Endothelial cell of umbilical vein (primary cell): ENCODE data around the gene GMPPA. TPM values are rescaled to one million over a fixed set of nuclear protein-coding genes. Genes with fewer than 3 reads are reported as not detected.

ENCODE experiments used
- BruUV-seq: library from RNA; stranded (reverse); fragments of 400-500 nt; replicated peaks from 2 replicates; lab custom pipeline; 2021; lab: Mats Ljungman, UMichigan
- CTCF ChIA-PET: fragments of 300-600, 350-600 bp; sonication (Branson Sonifier 250); formaldehyde crosslinking; loops from one replicate; lab custom pipeline; 2021; ENCODE audit warnings: antibody characterized with exemption, inconsistent platforms; lab: Charles Lee
- POLR2A ChIA-PET: fragments of 300-600, 350-600 bp; sonication (Branson Sonifier 250); formaldehyde crosslinking; loops from one replicate; lab custom pipeline; 2021; ENCODE audit warnings: antibody characterized with exemption, inconsistent platforms; lab: Charles Lee
- DNase-seq: peaks from one replicate; pipeline ENCODE4 v3.0.0-alpha.2; 2011; ENCODE audit warnings: low read depth, low spot score
- FAIRE-seq: peaks from 2 replicates; lab custom pipeline; 2011; peaks lifted over from hg19 to GRCh38; lab: Jason Lieb, UNC
- H2AFZ ChIP-seq: 2 replicates; pipeline ENCODE4 v1.6.0; 2012; ENCODE audit warnings: low read depth, low read length, control low read depth, inconsistent platforms
- H3K27ac ChIP-seq: 2 replicates; pipeline ENCODE4 v1.5.1; 2011; ENCODE audit warnings: low read depth, mild to moderate bottlenecking, control low read depth, low read length, moderate library complexity; ENCODE audit not compliant: insufficient read depth
- H3K27me3 ChIP-seq, 2 experiments: 2 replicates each; pipeline versions ENCODE4 v1.6.0 to v1.6.1; 2011; ENCODE audit warnings: low read length in 2 of 2, mixed read lengths in 1 of 2; ENCODE audit not compliant: control insufficient read depth in 2 of 2, insufficient read depth in 2 of 2
- H3K36me3 ChIP-seq, 2 experiments: 2 replicates in 1 of 2; 3 replicates in 1 of 2; pipeline ENCODE4 v1.5.1; 2011; ENCODE audit warnings: low read length in 2 of 2, mild to moderate bottlenecking in 1 of 2, moderate library complexity in 1 of 2; ENCODE audit not compliant: control insufficient read depth in 2 of 2, insufficient read depth in 2 of 2; ENCODE audit errors: extremely low read depth in 1 of 2
- H3K4me1 ChIP-seq: 3 replicates; pipeline ENCODE4 v1.5.1; 2011; ENCODE audit warnings: mild to moderate bottlenecking, low read length; ENCODE audit not compliant: control insufficient read depth, insufficient read depth; ENCODE audit errors: extremely low read depth
- H3K4me2 ChIP-seq: 2 replicates; pipeline ENCODE4 v1.6.1; 2011; ENCODE audit warnings: low read length, control low read depth, mixed read lengths; ENCODE audit not compliant: insufficient read depth
- H3K4me3 ChIP-seq, 3 experiments: fragments of 200-600 bp in 1 of 3; sonication (generic), shearing (Covaris generic) in 1 of 3; replicated peaks in 1 of 3; 2 replicates each; pipeline ENCODE4 v1.5.1; 2011 to 2016; ENCODE audit warnings: control low read depth in 3 of 3, low read length in 3 of 3, mild to moderate bottlenecking in 2 of 3, inconsistent platforms in 1 of 3, low read depth in 1 of 3, moderate library complexity in 1 of 3; ENCODE audit not compliant: insufficient read depth in 1 of 3
- H3K79me2 ChIP-seq: 2 replicates; pipeline ENCODE4 v1.6.0; 2012; ENCODE audit warnings: low read length, inconsistent platforms; ENCODE audit not compliant: control insufficient read depth, insufficient read depth
- H3K9ac ChIP-seq: replicated peaks from 2 replicates; pipeline ENCODE3; 2011; ENCODE audit warnings: low read length, control low read depth; ENCODE audit not compliant: insufficient read depth; ENCODE audit errors: extremely low read depth
- H3K9me1 ChIP-seq: replicated peaks from 3 replicates; pipeline ENCODE4 v1.6.0; 2011; ENCODE audit warnings: mild to moderate bottlenecking, low read length; ENCODE audit not compliant: control insufficient read depth, insufficient read depth; ENCODE audit errors: extremely low read depth
- H3K9me3 ChIP-seq: replicated peaks from 2 replicates; pipeline ENCODE4 v1.5.1; 2012; ENCODE audit warnings: low read length, inconsistent platforms; ENCODE audit not compliant: control insufficient read depth, insufficient read depth
- H4K20me1 ChIP-seq: replicated peaks from 2 replicates; pipeline ENCODE3; 2011; ENCODE audit warnings: mild to moderate bottlenecking, low read length; ENCODE audit not compliant: control insufficient read depth, insufficient read depth; ENCODE audit errors: extremely low read depth
- CTCF ChIP-seq, 2 donors: IDR thresholded peaks; 1 replicate in 1 of 2; 2 replicates in 1 of 2; pipeline ENCODE4 v1.5.1; 2011; ENCODE audit warnings: low read length in 2 of 2, mild to moderate bottlenecking in 2 of 2, moderate library complexity in 2 of 2, control low read depth in 1 of 2, inconsistent platforms in 1 of 2, low read depth in 1 of 2; ENCODE audit not compliant: insufficient read depth in 1 of 2; ENCODE audit errors: extremely low read depth in 1 of 2
- EZH2 ChIP-seq: IDR thresholded peaks from 2 replicates; pipeline ENCODE4 v1.6.1; 2012; ENCODE audit warnings: borderline replicate concordance, low read depth, mild to moderate bottlenecking, moderate library complexity, low read length, inconsistent platforms; ENCODE audit not compliant: severe bottlenecking
- GATA2 ChIP-seq: IDR thresholded peaks from 2 replicates; pipeline ENCODE4 v1.7.0; 2011; ENCODE audit warnings: low read depth, mild to moderate bottlenecking, moderate library complexity, mixed read lengths, low read length; ENCODE audit not compliant: insufficient read length, insufficient read depth
- JUN ChIP-seq: IDR thresholded peaks from 2 replicates; pipeline ENCODE4 v1.6.1; 2011; ENCODE audit warnings: borderline replicate concordance, low read depth; ENCODE audit not compliant: insufficient read length, insufficient read depth
- MAX ChIP-seq: IDR thresholded peaks from 2 replicates; pipeline ENCODE4 v1.6.1; 2011; ENCODE audit not compliant: insufficient read depth, insufficient read length
- MYC ChIP-seq: IDR thresholded peaks from one replicate; pipeline ENCODE4 v1.6.1; 2011; ENCODE audit warnings: mild to moderate bottlenecking, low read depth, low read length
- POLR2AphosphoS5 ChIP-seq: IDR thresholded peaks from 2 replicates; pipeline ENCODE4 v1.6.1; 2012; ENCODE audit warnings: low read depth, mild to moderate bottlenecking, control low read depth, low read length, moderate library complexity; ENCODE audit not compliant: insufficient read depth
- dilution Hi-C: fragments of 300-500 bp; cut with MboI; formaldehyde crosslinking; loops from one replicate; pipeline ENCODE4 v1.15.0; 2019; ENCODE audit warnings: low sequenced_read_pairs; ENCODE audit not compliant: extremely low pct_ligation_motif_present
- intact Hi-C: fragments of 100-400 bp; cut with micrococcal nuclease; formaldehyde crosslinking; loops from one replicate; pipeline ENCODE4 v1.10.0; 2022
- polyA plus RNA-seq, 4 experiments: library from polyadenylated mRNA; depleted of rRNA in 3 of 4; stranded (reverse) in 3 of 4; unstranded in 1 of 4; fragments of >200 nt; gene quantifications; 2 replicates each; pipeline versions ENCODE4 v1.2.1 to v1.2.3, GENCODE V29; 2011 to 2012; ENCODE audit warnings: missing spikeins in 1 of 4
- total RNA-seq: library from RNA; stranded (reverse); gene quantifications from 2 replicates; pipeline ENCODE4 v1.2.3, GENCODE V29; 2021

The GMPPA gene
- total and polyA plus RNA-seq, 2 donors (not counting 3 experiments of a cell fraction or from before 2014, with no cell fraction given), result 39.1 to 104 TPM

DNA sequence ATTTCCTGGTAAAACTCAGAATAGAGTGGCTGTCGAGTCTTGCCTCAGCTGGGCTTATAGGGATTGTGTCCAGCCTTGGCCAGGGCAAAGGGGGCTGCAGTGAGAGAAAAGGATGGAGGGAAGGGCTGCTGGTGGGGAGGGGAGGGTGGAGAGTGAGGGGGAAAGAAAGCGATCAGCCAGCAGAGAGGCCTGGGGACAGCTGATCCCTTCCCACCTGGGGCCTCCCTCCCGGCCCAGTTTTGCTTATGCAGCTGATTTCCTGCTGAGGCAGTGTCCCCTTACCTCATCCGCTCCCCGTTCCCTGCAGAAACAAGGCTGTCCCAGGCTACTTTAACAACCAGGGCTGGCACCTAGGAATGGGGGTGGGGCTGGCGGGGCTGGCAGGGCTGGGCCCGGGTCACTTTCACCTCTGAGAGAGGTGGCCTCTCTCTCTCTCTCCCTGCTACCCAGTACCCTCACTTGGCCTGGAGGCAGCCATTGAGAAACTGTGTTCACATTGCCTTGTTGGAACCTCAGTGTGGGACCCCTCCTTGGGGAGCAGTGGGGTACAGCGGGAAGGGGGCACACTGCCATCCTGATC is 12.2 kb upstream of the GMPPA start:
- H3K9ac ChIP-seq, result no peak overlapping the region
- no peak overlapping the region for H3K4me3 ChIP-seq
- no peaks in the 10 kb centered on the region for H3K36me3 ChIP-seq
- H3K4me2 ChIP-seq, result no peak overlapping the region
- peaks cover 43 to 47% of the 10 kb centered on the region in 2 experiments for H3K27me3 ChIP-seq
- no peaks in the 10 kb centered on the region for H3K9me3 ChIP-seq
- intact Hi-C loops, result no loop called here
- ChIA-PET CTCF (interaction anchor here (0.6 to 19.9 kb wide), 7 partner anchors 8 to 74 kb away, joined by 3 to 731 read pairs (median 5); partner anchors contain the start of gene GMPPA), POLR2A (interaction anchor here (1.8 kb wide), 1 partner anchor 99 kb away, joined by 6 read pairs; the partner anchor contains the start of gene DNPEP)
- dilution Hi-C loops, result no loop called here
- H3K4me1 ChIP-seq, result no peaks in the 10 kb centered on the region
- TF ChIP-seq GATA2 (no peak), JUN (no peak), EZH2 (no peak), CTCF (IDR thresholded peaks at IDR 0.05; ENCODE audit: extremely low read depth in 1 of 2, insufficient read depth in 1 of 2, low read depth in 1 of 2, low read length in 2 of 2) (no peak), POLR2AphosphoS5 (no peak), MAX (no peak), MYC (no peak)
- H3K9me1 ChIP-seq, result no peaks in the 10 kb centered on the region
- H4K20me1 ChIP-seq, result no peaks in the 10 kb centered on the region
- no peak overlapping the region for H3K27ac ChIP-seq
- no peak for DNase-seq
- FAIRE-seq, result no peak
- no TSS peak for BruUV-seq
- H2AFZ ChIP-seq, result no peak overlapping the region
- no peaks in the 10 kb centered on the region for H3K79me2 ChIP-seq
